ENCODE measurements around the gene PLA2G4D.

The PLA2G4D gene

GRCh38 chr15:42069025-42069424, 25.3 kb downstream of the PLA2G4D start:
- no peak for TF ChIP-seq CTCF (IDR thresholded peaks at IDR 0.05; ENCODE audit: borderline replicate concordance, extremely low read depth, low read length, poor library complexity, severe bottlenecking)
- TF ChIP-seq EZH2 (IDR thresholded peaks at IDR 0.05; ENCODE audit: borderline replicate concordance, low read depth, low read length, severe bottlenecking): no peak
- no peaks in the 10 kb centered on the region for H3K79me2 ChIP-seq (ENCODE audit: insufficient read depth, low read length)
- no peaks in the 10 kb centered on the region for H3K27me3 ChIP-seq (ENCODE audit: insufficient read depth, low read length, poor library complexity)
- H3K4me3 ChIP-seq (ENCODE audit: low read depth in 1 of 2, low read length in 2 of 2): no peak overlapping the region
- DNase-seq (no peak), ATAC-seq (ENCODE audit: insufficient read depth, low read depth) (no peak)
- no peaks in the 10 kb centered on the region for H3K36me3 ChIP-seq (ENCODE audit: insufficient read depth, low read length)
- H4K20me1 ChIP-seq (ENCODE audit: insufficient read depth, low read length): no peaks in the 10 kb centered on the region
- no peak overlapping the region for H3K27ac ChIP-seq (ENCODE audit: low read length)
- H3K4me1 ChIP-seq (ENCODE audit: insufficient read depth, low read length): no peaks in the 10 kb centered on the region
- H3K4me2 ChIP-seq (ENCODE audit: insufficient read depth, low read length): no peak overlapping the region
- no peak overlapping the region for H3K9ac ChIP-seq (ENCODE audit: low read depth, low read length)
- H3K9me3 ChIP-seq (ENCODE audit: insufficient read depth, low read length, severe bottlenecking): no peaks in the 10 kb centered on the region
- H2AFZ ChIP-seq (ENCODE audit: low read depth, low read length): no peak overlapping the region

GRCh38 chr15:42068601-42069000, 25.8 kb downstream of the PLA2G4D start:
- Histone ChIP-seq H4K20me1 (ENCODE audit: insufficient read depth, low read length) (no peaks in the 10 kb centered on the region), H3K4me1 (ENCODE audit: insufficient read depth, low read length) (no peaks in the 10 kb centered on the region)
- no peak for ATAC-seq (ENCODE audit: insufficient read depth, low read depth)

GRCh38 chr15:42066764-42067415, 27.5 kb downstream of the PLA2G4D start:
- no peak overlapping the region for H3K27ac ChIP-seq (ENCODE audit: low read length)
- H3K4me3 ChIP-seq (ENCODE audit: low read depth in 1 of 2, low read length in 2 of 2): no peak overlapping the region
- no peaks in the 10 kb centered on the region for H3K9me3 ChIP-seq (ENCODE audit: insufficient read depth, low read length, severe bottlenecking)
- no peaks in the 10 kb centered on the region for H4K20me1 ChIP-seq (ENCODE audit: insufficient read depth, low read length)
- no peak overlapping the region for H3K9ac ChIP-seq (ENCODE audit: low read depth, low read length)
- TF ChIP-seq CTCF (IDR thresholded peaks at IDR 0.05; ENCODE audit: borderline replicate concordance, extremely low read depth, low read length, poor library complexity, severe bottlenecking): no peak
- no peak for TF ChIP-seq EZH2 (IDR thresholded peaks at IDR 0.05; ENCODE audit: borderline replicate concordance, low read depth, low read length, severe bottlenecking)
- no peaks in the 10 kb centered on the region for H3K27me3 ChIP-seq (ENCODE audit: insufficient read depth, low read length, poor library complexity)
- no peak overlapping the region for H3K4me2 ChIP-seq (ENCODE audit: insufficient read depth, low read length)
- no peaks in the 10 kb centered on the region for H3K79me2 ChIP-seq (ENCODE audit: insufficient read depth, low read length)
- DNase-seq (no peak), ATAC-seq (ENCODE audit: insufficient read depth, low read depth) (no peak)
- H3K4me1 ChIP-seq (ENCODE audit: insufficient read depth, low read length): no peaks in the 10 kb centered on the region
- H3K36me3 ChIP-seq (ENCODE audit: insufficient read depth, low read length): no peaks in the 10 kb centered on the region
- H2AFZ ChIP-seq (ENCODE audit: low read depth, low read length): no peak overlapping the region

More at GRCh38 chr15:42068601-42069000, 25.8 kb downstream of the PLA2G4D start:
- H3K9me3 ChIP-seq (ENCODE audit: insufficient read depth, low read length, severe bottlenecking): no peaks in the 10 kb centered on the region
- H3K4me3 ChIP-seq (ENCODE audit: low read depth in 1 of 2, low read length in 2 of 2): no peak overlapping the region
- H3K4me2 ChIP-seq (ENCODE audit: insufficient read depth, low read length): no peak overlapping the region
- H3K27me3 ChIP-seq (ENCODE audit: insufficient read depth, low read length, poor library complexity): no peaks in the 10 kb centered on the region
- H3K79me2 ChIP-seq (ENCODE audit: insufficient read depth, low read length): no peaks in the 10 kb centered on the region
- no peaks in the 10 kb centered on the region for H3K36me3 ChIP-seq (ENCODE audit: insufficient read depth, low read length)
- H3K27ac ChIP-seq (ENCODE audit: low read length): no peak overlapping the region
- no peak for DNase-seq
- H2AFZ ChIP-seq (ENCODE audit: low read depth, low read length): no peak overlapping the region
- TF ChIP-seq EZH2 (IDR thresholded peaks at IDR 0.05; ENCODE audit: borderline replicate concordance, low read depth, low read length, severe bottlenecking) (no peak), CTCF (IDR thresholded peaks at IDR 0.05; ENCODE audit: borderline replicate concordance, extremely low read depth, low read length, poor library complexity, severe bottlenecking) (no peak)
- no peak overlapping the region for H3K9ac ChIP-seq (ENCODE audit: low read depth, low read length)

Data from DND-41 (cell line).